ENCODE results near the gene IGHMBP2. TPM values are rescaled to one million over a fixed set of nuclear protein-coding genes. Genes with fewer than 3 reads are reported as not detected.

The IGHMBP2 gene
- total RNA-seq, 1 donor from 2014 or later = 31.5 TPM

- no peak for DNase-seq (ENCODE audit: low spot score)
Observed at GRCh38 chr11:68927280-68928135, 23.8 kb downstream of the IGHMBP2 start.

- DNase-seq (ENCODE audit: low spot score) = no peak
Observed at GRCh38 chr11:68928136-68928880, 24.6 kb downstream of the IGHMBP2 start.

GRCh38 chr11:68929135-68929534, 25.4 kb downstream of the IGHMBP2 start:
- DNase-seq (ENCODE audit: low spot score) = no peak

GRCh38 chr11:68929706-68930570, 26.2 kb downstream of the IGHMBP2 start:
- no peak for DNase-seq (ENCODE audit: low spot score)

- no peak for DNase-seq (ENCODE audit: low spot score)
Observed at GRCh38 chr11:68930991-68931855, 27.5 kb downstream of the IGHMBP2 start.

GRCh38 chr11:68931911-68932310, 28.2 kb downstream of the IGHMBP2 start:
- DNase-seq (ENCODE audit: low spot score) = no peak

- no peak for DNase-seq (ENCODE audit: low spot score)
Observed at GRCh38 chr11:68932358-68932757, 28.7 kb downstream of the IGHMBP2 start.

GRCh38 chr11:68932933-68933577, 29.4 kb downstream of the IGHMBP2 start:
- no peak for DNase-seq (ENCODE audit: low spot score)

GRCh38 chr11:68933605-68934320, 30.1 kb downstream of the IGHMBP2 start:
- no peak for DNase-seq (ENCODE audit: low spot score)

- no peak for DNase-seq (ENCODE audit: low spot score)
Observed at GRCh38 chr11:68934321-68934645, 30.6 kb downstream of the IGHMBP2 start.

GRCh38 chr11:68934666-68935065, 31.0 kb downstream of the IGHMBP2 start:
- DNase-seq (ENCODE audit: low spot score) = no peak

GRCh38 chr11:68935066-68935465, 31.4 kb downstream of the IGHMBP2 start:
- no peak for DNase-seq (ENCODE audit: low spot score)

- DNase-seq (ENCODE audit: low spot score) = no peak
Observed at GRCh38 chr11:68935516-68936357, 32.0 kb downstream of the IGHMBP2 start.

GRCh38 chr11:68936358-68936636, 32.6 kb downstream of the IGHMBP2 start:
- DNase-seq (ENCODE audit: low spot score) = no peak

- no peak for DNase-seq (ENCODE audit: low spot score)
Observed at GRCh38 chr11:68936676-68937620, 33.3 kb downstream of the IGHMBP2 start.

GRCh38 chr11:68938088-68938487, 34.4 kb downstream of the IGHMBP2 start:
- DNase-seq (ENCODE audit: low spot score) = no peak

GRCh38 chr11:68938816-68939582, 35.3 kb downstream of the IGHMBP2 start:
- DNase-seq (ENCODE audit: low spot score) = no peak
